Keratinocyte (primary cell): ENCODE results near the gene ZNF462.

Experiments
- CTCF ChIP-seq, 3 experiments: IDR thresholded peaks in 1 of 3; conservative IDR thresholded peaks in 1 of 3; optimal IDR thresholded peaks in 1 of 3; 2 replicates in 2 of 3; 3 replicates in 1 of 3; pipeline versions ENCODE3 to v1.5.1; 2011; ENCODE audit warnings: low read length in 3 of 3, mild to moderate bottlenecking in 3 of 3, moderate library complexity in 2 of 3, control low read depth in 1 of 3, inconsistent platforms in 1 of 3; ENCODE audit not compliant: insufficient read depth in 2 of 3; ENCODE audit errors: extremely low read depth in 1 of 3
- EZH2 ChIP-seq: IDR thresholded peaks from one replicate; pipeline ENCODE4 v1.6.1; 2012; ENCODE audit warnings: inconsistent platforms, mild to moderate bottlenecking, low read length, moderate library complexity

GRCh38 chr9:107025260-107026035, 162.5 kb downstream of the ZNF462 start:
- TF ChIP-seq CTCF (optimal IDR thresholded peaks at IDR 0.05 in 1 of 3, IDR thresholded peaks at IDR 0.05 in 1 of 3, conservative IDR thresholded peaks at IDR 0.05 in 1 of 3; ENCODE audit: extremely low read depth in 1 of 3, insufficient read depth in 2 of 3, low read length in 3 of 3) (no peak), EZH2 (no peak)
